Stimulated activated naive CD4-positive, alpha-beta T cell (primary cell): ENCODE data around the gene TRPM7.
"Not testable (repeated sequence)": the region's sequence is repeated elsewhere in the genome, so short reads cannot be mapped to it uniquely, and the experiment has no call there.

Experiments
- DNase-seq, 6 experiments: peaks; one replicate each; lab custom pipeline; 2025; lab: John Stamatoyannopoulos, UW

TRPM7 gene

GRCh38 chr15:50655555-50655954 is 31.0 kb downstream of the TRPM7 start:
- no peak for DNase-seq

- no peak for DNase-seq
These were observed 33.3 kb downstream of the TRPM7 start for GRCh38 chr15:50653156-50653743.

GRCh38 chr15:50652671-50653070 is 33.9 kb downstream of the TRPM7 start:
- no peak for DNase-seq

- no peak for DNase-seq
These were observed 45.3 kb downstream of the TRPM7 start for GRCh38 chr15:50641318-50641717.

- no peak for DNase-seq
These were observed 50.5 kb downstream of the TRPM7 start for GRCh38 chr15:50636146-50636545.

- DNase-seq: no peak
These were observed 52.9 kb downstream of the TRPM7 start for GRCh38 chr15:50633653-50634052.

GRCh38 chr15:50628421-50628820 is 58.2 kb downstream of the TRPM7 start:
- DNase-seq: no peak

GRCh38 chr15:50627351-50628055 is 59.1 kb downstream of the TRPM7 start:
- no peak for DNase-seq

- DNase-seq: no peak
These were observed 61.9 kb downstream of the TRPM7 start for GRCh38 chr15:50624616-50625168.

- not testable (repeated sequence) for DNase-seq
These were observed 64.1 kb downstream of the TRPM7 start for GRCh38 chr15:50622361-50622943.

- DNase-seq: not testable (repeated sequence)
These were observed 69.6 kb downstream of the TRPM7 start for GRCh38 chr15:50616960-50617359.

GRCh38 chr15:50616554-50616953 is 70.0 kb downstream of the TRPM7 start:
- DNase-seq: not testable (repeated sequence)

- DNase-seq: no peak
These were observed 73.0 kb downstream of the TRPM7 start for GRCh38 chr15:50613600-50613999.

GRCh38 chr15:50607129-50607528 is 79.5 kb downstream of the TRPM7 start:
- no peak for DNase-seq

- DNase-seq: no peak
These were observed 81.1 kb downstream of the TRPM7 start for GRCh38 chr15:50605462-50605861.

- DNase-seq: not testable (repeated sequence)
These were observed 84.6 kb downstream of the TRPM7 start for GRCh38 chr15:50602028-50602427.

- no peak for DNase-seq
These were observed 92.3 kb downstream of the TRPM7 start for GRCh38 chr15:50594311-50594710.

- DNase-seq: no peak
These were observed 92.8 kb downstream of the TRPM7 start for GRCh38 chr15:50593761-50594160.

- no peak for DNase-seq
These were observed 96.3 kb downstream of the TRPM7 start for GRCh38 chr15:50590288-50590687.

GRCh38 chr15:50577492-50577891 is 109.1 kb downstream of the TRPM7 start:
- no peak for DNase-seq

- DNase-seq: no peak
These were observed 110.4 kb downstream of the TRPM7 start for GRCh38 chr15:50576166-50576565.

GRCh38 chr15:50573842-50574241 is 112.8 kb downstream of the TRPM7 start:
- DNase-seq: not testable (repeated sequence)

GRCh38 chr15:50563756-50564155 is 122.8 kb downstream of the TRPM7 start:
- no peak for DNase-seq
